DOHH2 (cell line): Measurements from ENCODE around the gene CDC16.

ENCODE experiments used
- H3F3A ChIP-seq: fragments of 200-600 bp; sonication (generic), shearing (Covaris generic); 2 replicates; pipeline ENCODE4 v1.6.0; 2016; ENCODE audit warnings: antibody characterized with exemption, mild to moderate bottlenecking; ENCODE audit not compliant: control insufficient read depth, insufficient read depth
- H3K27ac ChIP-seq: fragments of 200-600 bp; sonication (generic); 2 replicates; pipeline ENCODE4 v1.5.1; 2014; ENCODE audit warnings: low read depth, mild to moderate bottlenecking, low read length, moderate library complexity
- H3K27me3 ChIP-seq: fragments of 200-600 bp; sonication (generic); 2 replicates; pipeline ENCODE4 v1.6.1; 2014; ENCODE audit warnings: mild to moderate bottlenecking, low read length, mixed read lengths; ENCODE audit not compliant: control insufficient read depth
- H3K36me3 ChIP-seq: fragments of 200-600 bp; sonication (generic); 2 replicates; pipeline ENCODE4 v1.6.1; 2014; ENCODE audit warnings: mild to moderate bottlenecking, low read length, moderate library complexity, mixed read lengths; ENCODE audit not compliant: control insufficient read depth
- H3K4me1 ChIP-seq: fragments of 200-600 bp; sonication (generic); 2 replicates; pipeline ENCODE4 v1.6.1; 2014; ENCODE audit warnings: mild to moderate bottlenecking, low read length, mixed read lengths; ENCODE audit not compliant: control insufficient read depth
- H3K4me2 ChIP-seq: fragments of 200-600 bp; sonication (generic); 2 replicates; pipeline ENCODE4 v1.6.0; 2014; ENCODE audit warnings: mild to moderate bottlenecking, low read length, moderate library complexity
- H3K4me3 ChIP-seq: fragments of 200-600 bp; sonication (generic); 2 replicates; pipeline ENCODE4 v1.5.1; 2014; ENCODE audit warnings: mild to moderate bottlenecking, low read length, mixed read lengths
- H3K79me2 ChIP-seq: fragments of 200-600 bp; sonication (generic); 2 replicates; pipeline ENCODE4 v1.6.1; 2014; ENCODE audit warnings: mild to moderate bottlenecking, low read length, mixed read lengths; ENCODE audit not compliant: control insufficient read depth
- H3K9me2 ChIP-seq: fragments of 200-600 bp; sonication (generic); replicated peaks from 2 replicates; pipeline ENCODE4 v1.6.1; 2014; ENCODE audit warnings: mild to moderate bottlenecking, low read length, mixed read lengths; ENCODE audit not compliant: control insufficient read depth
- H3K9me3 ChIP-seq: fragments of 200-600 bp; sonication (generic); 2 replicates; pipeline ENCODE4 v1.6.1; 2014; ENCODE audit warnings: antibody characterized with exemption, low read length, mixed read lengths; ENCODE audit not compliant: control insufficient read depth, insufficient read depth
- H4K20me1 ChIP-seq: fragments of 200-600 bp; sonication (generic); 2 replicates; pipeline ENCODE4 v1.6.0; 2014; ENCODE audit warnings: low read depth, mild to moderate bottlenecking, antibody characterized with exemption, low read length, moderate library complexity; ENCODE audit not compliant: control insufficient read depth, insufficient read depth
- EZH2phosphoT487 ChIP-seq: fragments of 200-600 bp; sonication (generic); IDR thresholded peaks from 2 replicates; pipeline ENCODE4 v1.6.1; 2017; ENCODE audit warnings: borderline replicate concordance, mild to moderate bottlenecking, antibody characterized with exemption, low read length, moderate library complexity, mixed read lengths
- TF ChIP-seq, protein P1 (sequence below): fragments of 200-600 bp; sonication (generic); IDR thresholded peaks from one replicate; pipeline ENCODE4 v1.5.1; 2014; ENCODE audit warnings: antibody characterized with exemption, mild to moderate bottlenecking, low read depth, low read length; ENCODE audit not compliant: poor library complexity, severe bottlenecking

CDC16 gene

DNA sequence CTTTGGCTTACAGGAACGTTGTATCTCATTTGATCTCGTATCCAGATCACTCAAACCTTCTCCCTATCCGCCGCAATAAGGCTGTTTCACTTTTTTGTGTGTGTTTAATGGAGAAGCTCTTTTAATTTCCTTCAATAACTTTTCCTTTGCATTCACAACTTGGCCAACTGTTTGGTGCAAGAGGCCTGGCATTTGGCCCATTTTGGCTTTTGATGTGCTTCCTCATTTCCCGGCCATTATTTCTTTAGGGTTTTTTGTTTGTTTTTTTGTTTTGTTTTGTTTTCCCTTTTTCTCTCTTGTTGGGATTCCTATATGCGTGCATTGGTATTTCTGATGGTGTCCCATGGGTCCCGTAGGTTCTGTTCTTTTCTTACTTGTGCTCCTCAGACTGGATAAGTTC is 40.6 kb downstream of the CDC16 start:
- Histone ChIP-seq H3F3A (peaks cover 26% of the 10 kb centered on the region), H3K27me3 (no peaks in the 10 kb centered on the region), H3K9me2 (no peaks in the 10 kb centered on the region), H3K4me1 (peaks cover 14% of the 10 kb centered on the region), H3K36me3 (peaks cover 61% of the 10 kb centered on the region), H3K79me2 (no peaks in the 10 kb centered on the region), H3K4me3 (no peak overlapping the region), H3K4me2 (no peak overlapping the region), H3K9me3 (no peaks in the 10 kb centered on the region), H3K27ac (no peak overlapping the region), H4K20me1 (no peaks in the 10 kb centered on the region)
- TF ChIP-seq, protein P1, sequence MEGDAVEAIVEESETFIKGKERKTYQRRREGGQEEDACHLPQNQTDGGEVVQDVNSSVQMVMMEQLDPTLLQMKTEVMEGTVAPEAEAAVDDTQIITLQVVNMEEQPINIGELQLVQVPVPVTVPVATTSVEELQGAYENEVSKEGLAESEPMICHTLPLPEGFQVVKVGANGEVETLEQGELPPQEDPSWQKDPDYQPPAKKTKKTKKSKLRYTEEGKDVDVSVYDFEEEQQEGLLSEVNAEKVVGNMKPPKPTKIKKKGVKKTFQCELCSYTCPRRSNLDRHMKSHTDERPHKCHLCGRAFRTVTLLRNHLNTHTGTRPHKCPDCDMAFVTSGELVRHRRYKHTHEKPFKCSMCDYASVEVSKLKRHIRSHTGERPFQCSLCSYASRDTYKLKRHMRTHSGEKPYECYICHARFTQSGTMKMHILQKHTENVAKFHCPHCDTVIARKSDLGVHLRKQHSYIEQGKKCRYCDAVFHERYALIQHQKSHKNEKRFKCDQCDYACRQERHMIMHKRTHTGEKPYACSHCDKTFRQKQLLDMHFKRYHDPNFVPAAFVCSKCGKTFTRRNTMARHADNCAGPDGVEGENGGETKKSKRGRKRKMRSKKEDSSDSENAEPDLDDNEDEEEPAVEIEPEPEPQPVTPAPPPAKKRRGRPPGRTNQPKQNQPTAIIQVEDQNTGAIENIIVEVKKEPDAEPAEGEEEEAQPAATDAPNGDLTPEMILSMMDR = no peak
- no peak for TF ChIP-seq EZH2phosphoT487

DNA sequence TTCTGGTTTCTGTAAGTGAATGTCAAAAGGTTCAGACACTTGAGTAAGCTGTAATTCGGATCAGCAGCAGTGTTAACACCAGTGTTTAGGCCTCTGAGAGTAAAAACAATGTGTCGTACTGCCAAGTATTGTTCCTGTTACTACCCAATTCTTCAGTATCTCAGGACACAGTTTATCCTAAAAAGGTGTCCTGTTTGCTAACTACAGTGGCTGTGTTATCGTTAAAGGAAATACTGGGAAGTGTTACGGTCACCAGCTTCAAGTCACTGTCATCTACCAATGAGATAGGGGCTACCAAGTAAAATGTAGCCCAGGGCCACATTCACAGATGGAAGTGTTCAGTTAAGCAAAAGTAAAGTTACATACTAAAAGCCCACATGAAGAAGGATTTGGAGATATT is 44.4 kb downstream of the CDC16 start:
- peak overlapping the region; percentile 95 for H3K27ac ChIP-seq
- H3K4me1 ChIP-seq = peaks cover 28% of the 10 kb centered on the region
- peak overlapping the region; percentile 97; the same call in 1 of the 2 replicates for H3K4me2 ChIP-seq
- no peaks in the 10 kb centered on the region for H3K9me3 ChIP-seq
- no peaks in the 10 kb centered on the region for H4K20me1 ChIP-seq
- no peaks in the 10 kb centered on the region for H3K9me2 ChIP-seq
- peaks cover 35% of the 10 kb centered on the region for H3F3A ChIP-seq
- TF ChIP-seq, protein P1 = no peak
- no peak for TF ChIP-seq EZH2phosphoT487
- no peak overlapping the region for H3K4me3 ChIP-seq
- H3K79me2 ChIP-seq = peaks cover 22% of the 10 kb centered on the region
- H3K36me3 ChIP-seq = peaks cover 57% of the 10 kb centered on the region
- H3K27me3 ChIP-seq = no peaks in the 10 kb centered on the region

DNA sequence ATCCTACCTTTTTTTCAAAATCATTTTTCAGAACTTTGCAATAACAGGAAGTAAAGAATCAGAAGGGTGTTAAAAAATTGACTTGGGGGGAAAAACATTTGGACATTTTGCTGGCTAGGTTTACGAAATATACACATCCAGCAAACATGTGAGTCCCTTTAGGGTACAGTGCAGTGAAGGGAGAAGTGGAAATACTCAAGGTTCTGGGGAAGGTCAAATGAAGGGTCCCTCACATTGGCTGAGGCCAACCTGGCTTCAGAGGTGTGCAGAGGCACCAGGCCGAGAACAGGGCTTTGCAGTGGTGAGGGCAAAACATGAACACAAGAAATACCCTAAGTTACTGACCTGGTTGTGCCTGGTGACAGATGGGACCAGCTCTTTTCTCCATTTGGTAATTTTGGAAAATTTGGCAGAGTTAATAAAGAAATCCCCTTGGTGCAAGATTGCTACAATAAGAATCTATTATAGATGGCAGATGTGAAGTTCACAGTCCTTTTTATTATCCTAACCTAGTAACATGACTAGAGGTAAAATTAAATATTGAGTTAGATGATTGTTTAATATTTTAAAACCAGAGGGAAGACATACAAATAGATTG is 45.2 kb downstream of the CDC16 start:
- peaks cover 29% of the 10 kb centered on the region for H3K79me2 ChIP-seq
- H3K36me3 ChIP-seq = peaks cover 57% of the 10 kb centered on the region
- no peaks in the 10 kb centered on the region for H4K20me1 ChIP-seq
- H3F3A ChIP-seq = peaks cover 35% of the 10 kb centered on the region
- no peaks in the 10 kb centered on the region for H3K9me3 ChIP-seq
- no peaks in the 10 kb centered on the region for H3K27me3 ChIP-seq
- TF ChIP-seq, protein P1 = no peak
- no peak for TF ChIP-seq EZH2phosphoT487
- no peaks in the 10 kb centered on the region for H3K9me2 ChIP-seq
- peaks cover 28% of the 10 kb centered on the region for H3K4me1 ChIP-seq
- H3K4me3 ChIP-seq = peak overlapping the region; percentile 78
- H3K27ac ChIP-seq = peak overlapping the region; percentile 95
- peak overlapping the region; percentile 97 for H3K4me2 ChIP-seq
